IMR-90 (cell line): ENCODE results near the gene EIF4G3.

Experiments
- CEBPB ChIP-seq: IDR thresholded peaks from 2 replicates; pipeline ENCODE4 v1.6.1; 2012; ENCODE audit warnings: low read depth, low read length, improper control_type of control experiment
- POLR2A ChIP-seq: IDR thresholded peaks from 2 replicates; pipeline ENCODE4 v1.6.1; 2012; ENCODE audit warnings: mild to moderate bottlenecking, low read depth, low read length
- RAD21 ChIP-seq: IDR thresholded peaks from 2 replicates; pipeline ENCODE4 v1.6.1; 2012; ENCODE audit warnings: low read length, improper control_type of control experiment
- SMC3 ChIP-seq: fragments of 150-350 bp; IDR thresholded peaks from 2 replicates; pipeline ENCODE4 v1.6.1; 2016; ENCODE audit warnings: low read depth, mild to moderate bottlenecking, antibody characterized with exemption, low read length, moderate library complexity
- TF ChIP-seq, protein P1 (sequence below): conservative IDR thresholded peaks from 2 replicates; pipeline ENCODE4 v1.5.1; 2012; ENCODE audit warnings: mild to moderate bottlenecking, low read depth, low read length, improper control_type of control experiment

GRCh38 chr1:20867062-20867461 lies 309.6 kb downstream of the EIF4G3 start:
- TF ChIP-seq POLR2A (no peak), SMC3 (no peak), RAD21 (no peak), CEBPB (no peak)
- TF ChIP-seq, protein P1, sequence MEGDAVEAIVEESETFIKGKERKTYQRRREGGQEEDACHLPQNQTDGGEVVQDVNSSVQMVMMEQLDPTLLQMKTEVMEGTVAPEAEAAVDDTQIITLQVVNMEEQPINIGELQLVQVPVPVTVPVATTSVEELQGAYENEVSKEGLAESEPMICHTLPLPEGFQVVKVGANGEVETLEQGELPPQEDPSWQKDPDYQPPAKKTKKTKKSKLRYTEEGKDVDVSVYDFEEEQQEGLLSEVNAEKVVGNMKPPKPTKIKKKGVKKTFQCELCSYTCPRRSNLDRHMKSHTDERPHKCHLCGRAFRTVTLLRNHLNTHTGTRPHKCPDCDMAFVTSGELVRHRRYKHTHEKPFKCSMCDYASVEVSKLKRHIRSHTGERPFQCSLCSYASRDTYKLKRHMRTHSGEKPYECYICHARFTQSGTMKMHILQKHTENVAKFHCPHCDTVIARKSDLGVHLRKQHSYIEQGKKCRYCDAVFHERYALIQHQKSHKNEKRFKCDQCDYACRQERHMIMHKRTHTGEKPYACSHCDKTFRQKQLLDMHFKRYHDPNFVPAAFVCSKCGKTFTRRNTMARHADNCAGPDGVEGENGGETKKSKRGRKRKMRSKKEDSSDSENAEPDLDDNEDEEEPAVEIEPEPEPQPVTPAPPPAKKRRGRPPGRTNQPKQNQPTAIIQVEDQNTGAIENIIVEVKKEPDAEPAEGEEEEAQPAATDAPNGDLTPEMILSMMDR: no peak
